Gastroesophageal sphincter (tissue), 4 donors: ENCODE results near the gene MYO1F. TPM values are rescaled to one million over a fixed set of nuclear protein-coding genes. Genes with fewer than 3 reads are reported as not detected.
A peak's percentile ranks its signal among the peaks of the same experiment; 100 is the strongest.

Experiments used
- ATAC-seq: fragments of 150-250 bp; one replicate; pipeline ENCODE4 v1.9.1; 2016; ENCODE audit warnings: mild to moderate bottlenecking, moderate library complexity
- H3K27ac ChIP-seq, 4 donors: fragments of 200-600 bp; sonication (generic) in 3 of 4; 1 replicate in 3 of 4; 2 replicates in 1 of 4; pipeline ENCODE4 v1.5.1; 2016 to 2019
- H3K27me3 ChIP-seq: fragments of 200-600 bp; sonication (generic); one replicate; pipeline ENCODE4 v1.5.1; 2019
- H3K36me3 ChIP-seq, 2 donors: fragments of 200-600 bp; sonication (generic); one replicate each; pipeline ENCODE4 v1.5.1; 2019; ENCODE audit warnings: control low read depth in 1 of 2
- H3K4me1 ChIP-seq, 3 donors: fragments of 200-600 bp; sonication (generic); 1 replicate in 2 of 3; 2 replicates in 1 of 3; pipeline ENCODE4 v1.5.1; 2016 to 2019; ENCODE audit warnings: control low read depth in 2 of 3
- H3K4me3 ChIP-seq, 2 donors: fragments of 200-600 bp; sonication (generic); one replicate each; pipeline ENCODE4 v1.5.1; 2019; ENCODE audit warnings: mild to moderate bottlenecking in 1 of 2, moderate library complexity in 1 of 2
- H3K9me3 ChIP-seq, 3 donors: fragments of 200-600 bp; sonication (generic); one replicate each; pipeline ENCODE4 v1.5.1; 2017 to 2019; ENCODE audit warnings: control low read depth in 2 of 3
- EP300 ChIP-seq: sonication (generic); formaldehyde crosslinking; IDR thresholded peaks from one replicate; pipeline ENCODE4 v1.6.1; 2017; ENCODE audit warnings: antibody characterized with exemption, mild to moderate bottlenecking
- POLR2A ChIP-seq, 2 donors: fragments of 450-650 bp; IDR thresholded peaks; one replicate each; pipeline ENCODE4 v1.6.1; 2017; ENCODE audit warnings: antibody characterized with exemption in 2 of 2, mild to moderate bottlenecking in 2 of 2, moderate library complexity in 1 of 2
- POLR2AphosphoS5 ChIP-seq: sonication (generic); formaldehyde crosslinking; IDR thresholded peaks from one replicate; pipeline ENCODE4 v1.6.1; 2017; ENCODE audit warnings: antibody characterized with exemption
- WGBS, 2 donors: methylation state at CpG; one replicate each; pipeline ENCODE4 v1.1.5; 2018; ENCODE audit warnings: low coverage in 1 of 2; 5-methylcytosine and 5-hydroxymethylcytosine counted together
- total RNA-seq, 4 donors: library from RNA; depleted of rRNA; stranded (reverse); fragments of >200 nt; gene quantifications; one replicate each; pipeline ENCODE4 v1.1.0, GENCODE V29; 2016
- TF ChIP-seq, protein P1 (sequence below), 4 experiments: fragments of 200-600 bp in 2 of 4; fragments of 450-650 bp in 2 of 4; sonication (generic) in 1 of 4; IDR thresholded peaks; one replicate each; pipeline ENCODE4 v1.5.1; 2017 to 2019; ENCODE audit warnings: antibody characterized with exemption in 4 of 4, mild to moderate bottlenecking in 2 of 4, moderate library complexity in 2 of 4

The MYO1F gene
- total RNA-seq, 4 donors from 2014 or later = 5.4 to 41.5 (median 10.3) TPM

DNA sequence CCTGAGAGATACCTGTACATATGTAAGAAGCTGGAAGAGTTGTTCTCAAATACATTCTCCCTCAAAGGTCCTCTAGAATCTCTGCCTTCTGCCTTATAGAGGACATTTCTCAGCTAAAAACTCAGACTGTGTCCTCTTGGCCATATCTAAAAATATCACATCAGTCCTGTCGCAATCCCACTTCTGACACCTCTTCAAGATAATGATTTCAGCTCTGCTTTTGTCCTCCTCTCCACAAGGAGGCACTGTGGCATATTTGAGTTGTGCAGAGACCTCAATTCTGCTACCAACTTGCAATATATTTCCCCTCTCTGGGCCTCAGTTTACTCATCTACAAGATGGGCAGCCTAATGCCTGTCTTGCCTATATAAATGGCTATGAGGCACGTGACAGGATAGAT, 16.7 kb upstream of the MYO1F start:
- WGBS, 2 donors = 94 to 100% methylated on average over 1 to 2 of the region's 2 CpGs
- Histone ChIP-seq H3K4me3 (no peak overlapping the region), H3K9me3 (no peaks in the 10 kb centered on the region), H3K36me3 (peaks cover 0 to 45% of the 10 kb centered on the region in 2 donors), H3K27me3 (peaks cover 5% of the 10 kb centered on the region), H3K27ac (no peak overlapping the region), H3K4me1 (peaks cover 0 to 36% (median 11%) of the 10 kb centered on the region in 3 donors)
- no peak for TF ChIP-seq POLR2A (IDR thresholded peaks at IDR 0.05)
- no peak for TF ChIP-seq POLR2AphosphoS5
- TF ChIP-seq, protein P1, sequence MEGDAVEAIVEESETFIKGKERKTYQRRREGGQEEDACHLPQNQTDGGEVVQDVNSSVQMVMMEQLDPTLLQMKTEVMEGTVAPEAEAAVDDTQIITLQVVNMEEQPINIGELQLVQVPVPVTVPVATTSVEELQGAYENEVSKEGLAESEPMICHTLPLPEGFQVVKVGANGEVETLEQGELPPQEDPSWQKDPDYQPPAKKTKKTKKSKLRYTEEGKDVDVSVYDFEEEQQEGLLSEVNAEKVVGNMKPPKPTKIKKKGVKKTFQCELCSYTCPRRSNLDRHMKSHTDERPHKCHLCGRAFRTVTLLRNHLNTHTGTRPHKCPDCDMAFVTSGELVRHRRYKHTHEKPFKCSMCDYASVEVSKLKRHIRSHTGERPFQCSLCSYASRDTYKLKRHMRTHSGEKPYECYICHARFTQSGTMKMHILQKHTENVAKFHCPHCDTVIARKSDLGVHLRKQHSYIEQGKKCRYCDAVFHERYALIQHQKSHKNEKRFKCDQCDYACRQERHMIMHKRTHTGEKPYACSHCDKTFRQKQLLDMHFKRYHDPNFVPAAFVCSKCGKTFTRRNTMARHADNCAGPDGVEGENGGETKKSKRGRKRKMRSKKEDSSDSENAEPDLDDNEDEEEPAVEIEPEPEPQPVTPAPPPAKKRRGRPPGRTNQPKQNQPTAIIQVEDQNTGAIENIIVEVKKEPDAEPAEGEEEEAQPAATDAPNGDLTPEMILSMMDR (IDR thresholded peaks at IDR 0.05) = no peak
- no peak for TF ChIP-seq EP300
- ATAC-seq = no peak

DNA sequence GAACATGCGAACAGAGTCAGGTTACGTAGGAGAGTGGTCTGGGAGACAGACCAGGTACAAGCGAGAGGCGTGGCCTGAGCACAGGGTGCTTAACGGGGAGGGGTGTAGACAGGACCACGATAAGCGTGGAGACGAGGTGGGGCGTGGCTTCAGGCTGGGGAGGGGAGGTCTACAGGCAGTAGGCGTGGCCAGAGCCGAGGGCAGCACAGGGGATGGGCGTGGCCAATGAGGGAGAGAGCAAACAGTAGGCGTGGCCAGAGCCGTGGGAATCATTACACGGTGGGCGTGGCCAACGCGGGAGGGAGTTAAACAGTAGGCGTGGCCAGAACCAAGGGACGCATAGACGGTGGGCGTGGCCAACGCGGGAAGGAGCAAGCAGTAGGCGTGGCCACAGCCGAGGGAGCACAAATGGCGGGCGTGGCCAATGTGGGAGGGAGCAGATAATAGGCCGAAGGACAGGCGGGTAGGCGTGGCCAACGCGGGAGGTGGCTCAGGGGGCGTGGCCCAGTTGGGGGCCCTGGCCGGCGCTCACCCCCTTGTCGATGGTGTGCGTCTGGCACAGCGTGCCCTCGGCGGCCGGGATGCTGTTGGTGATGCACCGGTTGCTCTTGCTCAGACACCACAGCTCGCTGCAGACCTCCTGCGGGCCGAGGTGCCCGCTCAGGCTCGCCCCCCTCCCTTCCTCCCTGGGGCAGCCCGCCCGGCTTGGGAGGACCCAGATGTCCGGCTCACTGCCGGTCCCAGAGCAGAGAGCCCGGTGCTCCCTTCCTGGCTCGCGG, 15.2 kb upstream of the MYO1F start:
- Histone ChIP-seq H3K27me3 (peaks cover 5% of the 10 kb centered on the region), H3K27ac (peak overlapping the region in 3 of 4 donors; percentile 4 to 64 (median 58)), H3K4me1 (peaks cover 0 to 36% (median 11%) of the 10 kb centered on the region in 3 donors), H3K9me3 (no peaks in the 10 kb centered on the region), H3K4me3 (peak overlapping the region; percentile 16 to 45), H3K36me3 (peaks cover 0 to 48% of the 10 kb centered on the region in 2 donors)
- TF ChIP-seq POLR2AphosphoS5 = peak; percentile 34
- TF ChIP-seq, protein P1 (IDR thresholded peaks at IDR 0.05) = no peak
- TF ChIP-seq POLR2A (IDR thresholded peaks at IDR 0.05) = peak in 1 of 2 donors; percentile 8
- WGBS, 2 donors = 0 to 1% methylated on average over 29 to 33 of the region's 55 CpGs
- peak; percentile 90 for ATAC-seq

DNA sequence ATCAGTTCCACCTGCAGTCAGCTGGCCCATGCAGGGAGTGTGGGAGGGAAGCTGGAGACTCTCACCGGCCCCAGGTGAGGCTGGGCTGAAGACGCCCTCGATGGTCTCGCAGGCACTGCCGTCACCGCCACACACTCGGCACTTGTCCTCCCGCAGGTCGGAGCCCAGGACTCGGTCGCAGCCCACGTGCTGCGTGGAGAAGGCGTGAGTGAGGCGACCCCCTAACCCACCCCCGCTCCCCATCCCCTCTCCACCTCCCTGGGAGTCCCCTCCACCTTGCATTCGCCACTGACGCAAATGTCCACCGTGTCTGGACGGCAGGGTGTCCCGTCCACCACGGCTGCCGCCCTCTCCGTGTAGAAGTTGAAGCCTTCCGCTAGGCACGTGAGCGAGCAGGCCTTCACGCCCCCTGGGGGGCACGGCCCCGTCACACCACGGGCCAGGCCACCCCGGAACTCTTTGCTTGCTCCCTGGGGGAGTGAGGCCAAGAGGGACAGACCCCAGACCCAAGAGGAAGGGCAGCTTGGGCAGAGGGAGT, 12.0 kb upstream of the MYO1F start:
- TF ChIP-seq EP300 = no peak
- TF ChIP-seq, protein P1 (IDR thresholded peaks at IDR 0.05) = no peak
- no peak for TF ChIP-seq POLR2A (IDR thresholded peaks at IDR 0.05)
- TF ChIP-seq POLR2AphosphoS5 = no peak
- H3K4me1 ChIP-seq = peaks cover 0 to 22% (median 5%) of the 10 kb centered on the region in 3 donors
- no peak overlapping the region for H3K4me3 ChIP-seq
- peaks cover 5% of the 10 kb centered on the region for H3K27me3 ChIP-seq
- WGBS, 2 donors = 89% methylated on average over 8 of the region's 32 CpGs; no CpG with 5 or more reads in 1 of the 2 donors
- ATAC-seq = no peak
- H3K36me3 ChIP-seq = peaks cover 0 to 48% of the 10 kb centered on the region in 2 donors
- H3K9me3 ChIP-seq = no peaks in the 10 kb centered on the region
- H3K27ac ChIP-seq = no peak overlapping the region

DNA sequence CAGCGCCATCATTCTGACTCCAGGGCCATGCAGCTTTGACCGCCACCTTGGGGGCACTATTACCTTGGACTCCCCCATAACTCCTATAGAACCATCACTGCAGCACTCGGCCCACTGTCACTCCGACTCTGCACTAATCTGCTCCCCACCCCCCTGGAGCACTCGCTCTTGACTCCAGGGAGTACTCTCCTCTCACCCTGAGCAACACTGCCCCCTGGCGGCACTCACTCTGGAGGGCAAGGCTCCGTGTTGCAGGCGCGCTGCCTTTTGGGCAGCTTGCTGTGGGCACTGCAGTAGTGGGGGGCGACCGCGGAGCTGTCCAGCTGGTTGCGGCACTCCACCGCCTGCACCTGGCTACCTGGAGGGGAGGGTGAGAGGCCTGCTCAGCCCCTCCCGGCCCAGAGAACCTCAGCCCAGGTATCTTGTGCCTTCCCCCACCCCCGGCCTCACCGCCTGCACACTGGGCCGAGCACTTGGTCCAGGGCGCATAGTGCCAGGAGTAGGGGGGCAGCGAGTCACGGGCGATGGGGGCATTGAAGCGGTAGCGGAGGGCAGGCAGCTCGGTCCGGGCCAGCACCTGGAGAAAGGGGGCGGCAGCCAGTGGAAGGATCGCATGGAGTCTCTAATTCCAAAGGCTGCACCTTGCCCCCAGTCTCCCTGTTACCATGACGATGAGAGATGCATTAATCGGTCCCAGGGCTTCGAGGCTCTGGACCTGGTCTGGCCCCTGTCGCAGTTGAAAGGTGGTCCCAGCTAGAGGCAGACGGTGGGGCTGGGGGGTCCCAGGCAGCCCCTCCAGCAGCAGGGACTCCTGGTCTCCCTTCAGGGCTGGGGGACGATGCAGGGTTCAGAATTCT, 8.9 kb upstream of the MYO1F start:
- ATAC-seq = no peak
- H3K27me3 ChIP-seq = no peaks in the 10 kb centered on the region
- no peak overlapping the region for H3K4me3 ChIP-seq
- no peak for TF ChIP-seq POLR2AphosphoS5
- no peak for TF ChIP-seq POLR2A (IDR thresholded peaks at IDR 0.05)
- TF ChIP-seq, protein P1 (IDR thresholded peaks at IDR 0.05) = peak in 3 of 4 experiments; percentile 19 to 60 (median 25)
- TF ChIP-seq EP300 = no peak
- H3K36me3 ChIP-seq = peaks cover 0 to 65% of the 10 kb centered on the region in 2 donors
- H3K9me3 ChIP-seq = no peaks in the 10 kb centered on the region
- H3K4me1 ChIP-seq = no peaks in the 10 kb centered on the region
- no peak overlapping the region for H3K27ac ChIP-seq
- WGBS, 2 donors = 66 to 88% methylated on average over 7 to 10 of the region's 34 CpGs
